ENCODE results near the gene ZG16. TPM values are rescaled to one million over a fixed set of nuclear protein-coding genes. Genes with fewer than 3 reads are reported as not detected.

ZG16 gene
- total and polyA plus RNA-seq, 2 experiments from 2014 or later: not detected

DNA sequence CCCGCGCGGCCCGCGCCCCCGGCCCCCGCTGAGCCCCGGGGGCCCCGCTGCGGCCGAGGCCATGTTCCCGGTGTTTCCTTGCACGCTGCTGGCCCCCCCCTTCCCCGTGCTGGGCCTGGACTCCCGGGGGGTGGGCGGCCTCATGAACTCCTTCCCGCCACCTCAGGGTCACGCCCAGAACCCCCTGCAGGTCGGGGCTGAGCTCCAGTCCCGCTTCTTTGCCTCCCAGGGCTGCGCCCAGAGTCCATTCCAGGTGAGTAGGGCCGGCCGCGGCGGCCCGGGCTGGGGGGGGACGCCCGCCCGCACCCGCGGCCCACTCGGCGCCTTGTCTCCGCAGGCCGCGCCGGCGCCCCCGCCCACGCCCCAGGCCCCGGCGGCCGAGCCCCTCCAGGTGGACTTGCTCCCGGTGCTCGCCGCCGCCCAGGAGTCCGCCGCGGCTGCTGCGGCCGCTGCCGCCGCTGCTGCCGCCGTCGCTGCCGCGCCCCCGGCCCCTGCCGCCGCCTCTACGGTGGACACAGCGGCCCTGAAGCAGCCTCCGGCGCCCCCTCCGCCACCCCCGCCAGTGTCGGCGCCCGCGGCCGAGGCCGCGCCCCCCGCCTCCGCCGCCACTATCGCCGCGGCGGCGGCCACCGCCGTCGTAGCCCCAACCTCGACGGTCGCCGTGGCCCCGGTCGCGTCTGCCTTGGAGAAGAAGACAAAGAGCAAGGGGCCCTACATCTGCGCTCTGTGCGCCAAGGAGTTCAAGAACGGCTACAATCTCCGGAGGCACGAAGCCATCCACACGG is 28.8 kb downstream of the ZG16 start:
- peaks cover 52% of the 10 kb centered on the region for H3K4me1 ChIP-seq (ENCODE audit: insufficient read depth)
- peaks cover 58% of the 10 kb centered on the region for H3K36me3 Mint-ChIP-seq (ENCODE audit: low read depth)
- H3K4me3 Mint-ChIP-seq: peak overlapping the region; percentile 86
- H3K9me2 ChIP-seq (ENCODE audit: insufficient read depth): no peaks in the 10 kb centered on the region
- H2AFZ ChIP-seq: no peak overlapping the region
- DNase-seq (ENCODE audit: low spot score) (peak; percentile 76), ATAC-seq (no peak)
- peaks cover 17% of the 10 kb centered on the region; the same call in 1 of the 2 replicates for H3K36me3 ChIP-seq (ENCODE audit: insufficient read depth)
- H3K27ac Mint-ChIP-seq: no peak overlapping the region
- H3K9me3 Mint-ChIP-seq: peaks cover 3% of the 10 kb centered on the region
- peaks cover 21% of the 10 kb centered on the region for H3K79me2 ChIP-seq (replicated peaks; ENCODE audit: insufficient read depth)
- H4K20me1 ChIP-seq (replicated peaks; ENCODE audit: insufficient read depth): peaks cover 19% of the 10 kb centered on the region; the same call in 1 of the 2 replicates
- peaks cover 55% of the 10 kb centered on the region for H3K4me1 Mint-ChIP-seq
- no peaks in the 10 kb centered on the region for H3K27me3 ChIP-seq (ENCODE audit: insufficient read depth)
- TF ChIP-seq, protein P1, sequence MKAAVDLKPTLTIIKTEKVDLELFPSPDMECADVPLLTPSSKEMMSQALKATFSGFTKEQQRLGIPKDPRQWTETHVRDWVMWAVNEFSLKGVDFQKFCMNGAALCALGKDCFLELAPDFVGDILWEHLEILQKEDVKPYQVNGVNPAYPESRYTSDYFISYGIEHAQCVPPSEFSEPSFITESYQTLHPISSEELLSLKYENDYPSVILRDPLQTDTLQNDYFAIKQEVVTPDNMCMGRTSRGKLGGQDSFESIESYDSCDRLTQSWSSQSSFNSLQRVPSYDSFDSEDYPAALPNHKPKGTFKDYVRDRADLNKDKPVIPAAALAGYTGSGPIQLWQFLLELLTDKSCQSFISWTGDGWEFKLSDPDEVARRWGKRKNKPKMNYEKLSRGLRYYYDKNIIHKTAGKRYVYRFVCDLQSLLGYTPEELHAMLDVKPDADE (IDR thresholded peaks at IDR 0.05): no peak
- TF ChIP-seq POLR2AphosphoS5 (IDR thresholded peaks at IDR 0.05; ENCODE audit: low read depth): peak; percentile 53
- H3K4me2 ChIP-seq: peak overlapping the region; percentile 97
- peaks cover 57% of the 10 kb centered on the region for H3F3A ChIP-seq (replicated peaks; ENCODE audit: low read depth)
- peak overlapping the region; percentile 87 for H3K4me3 ChIP-seq
- peaks cover 43% of the 10 kb centered on the region for H3K27me3 Mint-ChIP-seq (ENCODE audit: insufficient read depth, low read depth, poor library complexity)
- peak overlapping the region; percentile 69; the same call in 1 of the 2 replicates for H3K27ac ChIP-seq (ENCODE audit: low read depth)

DNA sequence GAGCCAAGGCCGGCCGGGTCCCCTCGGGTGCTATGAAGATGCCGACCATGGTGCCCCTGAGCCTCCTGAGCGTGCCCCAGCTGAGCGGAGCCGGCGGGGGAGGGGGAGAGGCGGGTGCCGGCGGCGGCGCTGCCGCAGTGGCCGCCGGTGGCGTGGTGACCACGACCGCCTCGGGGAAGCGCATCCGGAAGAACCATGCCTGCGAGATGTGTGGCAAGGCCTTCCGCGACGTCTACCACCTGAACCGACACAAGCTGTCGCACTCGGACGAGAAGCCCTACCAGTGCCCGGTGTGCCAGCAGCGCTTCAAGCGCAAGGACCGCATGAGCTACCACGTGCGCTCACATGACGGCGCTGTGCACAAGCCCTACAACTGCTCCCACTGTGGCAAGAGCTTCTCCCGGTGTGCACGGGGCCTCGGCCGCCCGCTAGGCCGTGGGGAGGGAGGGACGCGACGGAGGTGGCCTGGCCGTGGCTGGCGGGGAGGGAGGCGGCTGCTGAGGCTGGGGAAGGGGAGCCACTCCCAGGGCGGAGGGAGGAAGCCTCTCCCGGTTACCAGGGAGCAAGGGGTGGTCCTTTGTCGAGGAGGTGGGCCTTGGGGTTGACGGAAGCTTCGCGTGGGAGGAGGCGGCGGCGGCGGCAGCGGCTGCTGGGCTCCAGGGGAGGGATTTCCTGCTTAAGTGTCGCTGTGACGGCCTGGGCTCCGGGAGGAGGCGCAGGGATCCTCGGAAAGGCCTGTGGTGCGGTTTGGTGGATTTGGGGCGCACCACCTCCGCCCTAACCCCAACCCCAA is 29.6 kb downstream of the ZG16 start:
- Histone ChIP-seq H3K4me1 (ENCODE audit: insufficient read depth) (peaks cover 51% of the 10 kb centered on the region), H3K9me2 (ENCODE audit: insufficient read depth) (no peaks in the 10 kb centered on the region), H3F3A (replicated peaks; ENCODE audit: low read depth) (peaks cover 55% of the 10 kb centered on the region), H4K20me1 (replicated peaks; ENCODE audit: insufficient read depth) (peaks cover 14% of the 10 kb centered on the region; the same call in 1 of the 2 replicates), H2AFZ (no peak overlapping the region), H3K27me3 (ENCODE audit: insufficient read depth) (no peaks in the 10 kb centered on the region), H3K4me2 (peak overlapping the region; percentile 97), H3K27ac (ENCODE audit: low read depth) (peak overlapping the region; percentile 69; the same call in 1 of the 2 replicates), H3K4me3 (peak overlapping the region; percentile 87), H3K36me3 (ENCODE audit: insufficient read depth) (peaks cover 12% of the 10 kb centered on the region; the same call in 1 of the 2 replicates), H3K79me2 (replicated peaks; ENCODE audit: insufficient read depth) (peaks cover 21% of the 10 kb centered on the region)
- Mint-ChIP-seq H3K4me1 (peaks cover 51% of the 10 kb centered on the region), H3K4me3 (peak overlapping the region; percentile 86), H3K27me3 (ENCODE audit: insufficient read depth, low read depth, poor library complexity) (peaks cover 41% of the 10 kb centered on the region), H3K36me3 (ENCODE audit: low read depth) (peaks cover 53% of the 10 kb centered on the region), H3K27ac (peak overlapping the region; percentile 88), H3K9me3 (peaks cover 3% of the 10 kb centered on the region)
- peak; percentile 1; the same call in 2 of the 3 replicates for ATAC-seq
- TF ChIP-seq POLR2AphosphoS5 (IDR thresholded peaks at IDR 0.05; ENCODE audit: low read depth) (peak; percentile 85), NANOG (IDR thresholded peaks at IDR 0.05; ENCODE audit: borderline replicate concordance) (no peak)
- TF ChIP-seq, protein P1 (IDR thresholded peaks at IDR 0.05): no peak
- TF ChIP-seq, protein P2, sequence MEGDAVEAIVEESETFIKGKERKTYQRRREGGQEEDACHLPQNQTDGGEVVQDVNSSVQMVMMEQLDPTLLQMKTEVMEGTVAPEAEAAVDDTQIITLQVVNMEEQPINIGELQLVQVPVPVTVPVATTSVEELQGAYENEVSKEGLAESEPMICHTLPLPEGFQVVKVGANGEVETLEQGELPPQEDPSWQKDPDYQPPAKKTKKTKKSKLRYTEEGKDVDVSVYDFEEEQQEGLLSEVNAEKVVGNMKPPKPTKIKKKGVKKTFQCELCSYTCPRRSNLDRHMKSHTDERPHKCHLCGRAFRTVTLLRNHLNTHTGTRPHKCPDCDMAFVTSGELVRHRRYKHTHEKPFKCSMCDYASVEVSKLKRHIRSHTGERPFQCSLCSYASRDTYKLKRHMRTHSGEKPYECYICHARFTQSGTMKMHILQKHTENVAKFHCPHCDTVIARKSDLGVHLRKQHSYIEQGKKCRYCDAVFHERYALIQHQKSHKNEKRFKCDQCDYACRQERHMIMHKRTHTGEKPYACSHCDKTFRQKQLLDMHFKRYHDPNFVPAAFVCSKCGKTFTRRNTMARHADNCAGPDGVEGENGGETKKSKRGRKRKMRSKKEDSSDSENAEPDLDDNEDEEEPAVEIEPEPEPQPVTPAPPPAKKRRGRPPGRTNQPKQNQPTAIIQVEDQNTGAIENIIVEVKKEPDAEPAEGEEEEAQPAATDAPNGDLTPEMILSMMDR (conservative IDR thresholded peaks at IDR 0.05; ENCODE audit: low read depth in 2 of 2): peak; percentile 37 to 52; a peak in 2 of 4 replicates
- DNase-seq (ENCODE audit: low spot score): peak; percentile 82

All from GM23338 (cell line).